ENCODE measurements around the gene COL4A3.

The COL4A3 gene

GRCh38 chr2:227280895-227281294 lies 116.5 kb downstream of the COL4A3 start:
- DNase-seq (ENCODE audit: insufficient read length, low spot score), result no peak
- FAIRE-seq, result no peak

GRCh38 chr2:227285741-227286236 lies 121.4 kb downstream of the COL4A3 start:
- DNase-seq (ENCODE audit: insufficient read length, low spot score), result no peak
- no peak for FAIRE-seq

- DNase-seq (ENCODE audit: insufficient read length, low spot score) (no peak), FAIRE-seq (no peak)
These were observed 123.3 kb downstream of the COL4A3 start for GRCh38 chr2:227287771-227288170.

GRCh38 chr2:227292314-227292713 lies 127.9 kb downstream of the COL4A3 start:
- FAIRE-seq, result no peak
- no peak for DNase-seq (ENCODE audit: insufficient read length, low spot score)

- FAIRE-seq (no peak), DNase-seq (ENCODE audit: insufficient read length, low spot score) (no peak)
These were observed 129.1 kb downstream of the COL4A3 start for GRCh38 chr2:227293531-227293930.

- FAIRE-seq (no peak), DNase-seq (ENCODE audit: insufficient read length, low spot score) (no peak)
These were observed 131.4 kb downstream of the COL4A3 start for GRCh38 chr2:227295806-227296205.

- FAIRE-seq (no peak), DNase-seq (ENCODE audit: insufficient read length, low spot score) (no peak)
These were observed 132.4 kb downstream of the COL4A3 start for GRCh38 chr2:227296671-227297405.

GRCh38 chr2:227301523-227301922 lies 137.1 kb downstream of the COL4A3 start:
- DNase-seq (ENCODE audit: insufficient read length, low spot score) (no peak), FAIRE-seq (no peak)

- FAIRE-seq (peak; percentile 70), DNase-seq (ENCODE audit: insufficient read length, low spot score) (no peak)
These were observed 144.4 kb downstream of the COL4A3 start for GRCh38 chr2:227308784-227309183.

GRCh38 chr2:227310756-227311110 lies 146.3 kb downstream of the COL4A3 start:
- FAIRE-seq (no peak), DNase-seq (ENCODE audit: insufficient read length, low spot score) (no peak)

- FAIRE-seq (peak; percentile 11), DNase-seq (ENCODE audit: insufficient read length, low spot score) (no peak)
These were observed 147.6 kb downstream of the COL4A3 start for GRCh38 chr2:227311861-227312506.

GRCh38 chr2:227312579-227312978 lies 148.2 kb downstream of the COL4A3 start:
- FAIRE-seq (no peak), DNase-seq (ENCODE audit: insufficient read length, low spot score) (no peak)

GRCh38 chr2:227313310-227313709 lies 148.9 kb downstream of the COL4A3 start:
- FAIRE-seq, result no peak
- DNase-seq (ENCODE audit: insufficient read length, low spot score), result no peak

- FAIRE-seq (no peak), DNase-seq (ENCODE audit: insufficient read length, low spot score) (no peak)
These were observed 153.4 kb downstream of the COL4A3 start for GRCh38 chr2:227317834-227318233.

GRCh38 chr2:227320305-227321094 lies 156.1 kb downstream of the COL4A3 start:
- DNase-seq (ENCODE audit: insufficient read length, low spot score), result no peak
- no peak for FAIRE-seq

- FAIRE-seq, result no peak
These were observed 158.2 kb downstream of the COL4A3 start for GRCh38 chr2:227322530-227323205.

GRCh38 chr2:227323818-227324217 lies 159.4 kb downstream of the COL4A3 start:
- no peak for DNase-seq (ENCODE audit: insufficient read length, low spot score)
- no peak for FAIRE-seq

More at GRCh38 chr2:227322530-227323205, 158.2 kb downstream of the COL4A3 start:
- no peak for DNase-seq (ENCODE audit: insufficient read length, low spot score)

- FAIRE-seq (no peak), DNase-seq (ENCODE audit: insufficient read length, low spot score) (peak; percentile 5)
These were observed 160.2 kb downstream of the COL4A3 start for GRCh38 chr2:227324642-227324994.

- FAIRE-seq (peak; percentile 98), DNase-seq (ENCODE audit: insufficient read length, low spot score) (peak; percentile 92)
These were observed 160.8 kb downstream of the COL4A3 start, which contains the start of gene MFF for GRCh38 chr2:227324995-227325838. TSS of gene MFF (plus strand) at chr2:227325251. CDS start at chr2:227330666, 5,415 bp downstream.

GRCh38 chr2:227325839-227326195 lies 161.4 kb downstream of the COL4A3 start:
- DNase-seq (ENCODE audit: insufficient read length, low spot score), result no peak
- FAIRE-seq, result peak; percentile 88

Measured in GM19239 (cell line).